CD4-positive, alpha-beta T cell (primary cell): ENCODE results near the gene LPCAT1. TPM values are rescaled to one million over a fixed set of nuclear protein-coding genes. Genes with fewer than 3 reads are reported as not detected.

ENCODE experiments used
- ATAC-seq: fragments of 200-7000 bp; cut with Tn5 transposase; one replicate; pipeline ENCODE4 v1.10.0; 2022; ENCODE audit warnings: mild to moderate bottlenecking; ENCODE audit not compliant: poor library complexity
- CTCF ChIA-PET: fragments of 350-600 bp; sonication (Branson Sonifier 250); formaldehyde crosslinking; loops from one replicate; lab custom pipeline; 2021; ENCODE audit warnings: antibody characterized with exemption, inconsistent platforms; lab: Charles Lee
- POLR2A ChIA-PET: fragments of 350-600 bp; sonication (Branson Sonifier 250); formaldehyde crosslinking; loops from one replicate; lab custom pipeline; 2021; ENCODE audit warnings: antibody characterized with exemption, inconsistent platforms; lab: Charles Lee
- DNase-seq, 14 experiments: peaks; one replicate each; pipeline ENCODE4 v3.0.0-alpha.2; 2013 to 2020; ENCODE audit warnings: mixed read lengths in 2 of 14
- H3K27ac ChIP-seq, 2 donors: one replicate each; pipeline versions ENCODE4 v1.5.1 to v1.7.0; 2013; ENCODE audit warnings: low read length in 2 of 2, low read depth in 1 of 2, mild to moderate bottlenecking in 1 of 2
- H3K27me3 ChIP-seq, 2 experiments: 1 replicate in 1 of 2; 2 replicates in 1 of 2; pipeline versions ENCODE4 v1.6.1 to v1.7.0; 2013; ENCODE audit warnings: low read length in 2 of 2, control low read depth in 1 of 2, mild to moderate bottlenecking in 1 of 2, moderate library complexity in 1 of 2; ENCODE audit not compliant: insufficient read depth in 2 of 2, control insufficient read depth in 1 of 2
- H3K36me3 ChIP-seq: one replicate; pipeline ENCODE4 v1.6.1; 2013; ENCODE audit warnings: low read length, control low read depth; ENCODE audit not compliant: insufficient read depth
- H3K4me1 ChIP-seq: one replicate; pipeline ENCODE4 v1.6.1; 2013; ENCODE audit warnings: low read length, control low read depth; ENCODE audit not compliant: insufficient read depth
- H3K4me3 ChIP-seq: one replicate; pipeline ENCODE4 v1.5.1; 2013; ENCODE audit warnings: mild to moderate bottlenecking, low read length, moderate library complexity
- H3K9me3 ChIP-seq, 2 experiments: 1 replicate in 1 of 2; 2 replicates in 1 of 2; pipeline versions ENCODE4 v1.6.1 to v1.7.0; 2013; ENCODE audit warnings: low read length in 2 of 2, mild to moderate bottlenecking in 2 of 2, control low read depth in 1 of 2, moderate library complexity in 1 of 2; ENCODE audit not compliant: control insufficient read depth in 1 of 2, insufficient read depth in 1 of 2
- H3K27ac Mint-ChIP-seq: one replicate; pipeline ENCODE4 v1.8.0; 2020; ENCODE audit warnings: mixed read lengths
- H3K27me3 Mint-ChIP-seq: one replicate; pipeline ENCODE4 v1.8.0; 2021; ENCODE audit warnings: mixed read lengths
- H3K36me3 Mint-ChIP-seq: one replicate; pipeline ENCODE4 v1.8.0; 2021; ENCODE audit warnings: low read depth, mixed read lengths
- H3K4me1 Mint-ChIP-seq: one replicate; pipeline ENCODE4 v1.8.0; 2021; ENCODE audit warnings: low read depth, mixed read lengths
- H3K4me3 Mint-ChIP-seq: one replicate; pipeline ENCODE4 v1.8.0; 2020; ENCODE audit warnings: mild to moderate bottlenecking, mixed read lengths
- H3K9me3 Mint-ChIP-seq: one replicate; pipeline ENCODE4 v1.8.0; 2020; ENCODE audit warnings: mixed read lengths
- CTCF ChIP-seq: fragments of 200-600 bp; IDR thresholded peaks from one replicate; pipeline ENCODE4 v1.8.0; 2022; ENCODE audit warnings: antibody characterized with exemption, mild to moderate bottlenecking
- intact Hi-C, 2 experiments: fragments of 100-400 bp; cut with DNase I in 1 of 2; cut with micrococcal nuclease in 1 of 2; formaldehyde crosslinking; loops; one replicate each; pipeline versions ENCODE4 v1.15.1 to v1.9.0; 2023 to 2025; cut with DNase I, micrococcal nuclease
- total RNA-seq, 174 experiments: library from RNA in 2 of 174; stranded (reverse) in 2 of 174; gene quantifications; one replicate each; pipeline ENCODE4 v1.2.3 and lab custom pipeline; 2021 to 2026

The LPCAT1 gene
- total RNA-seq, 2 experiments from 2014 or later = 20.4 to 21.2 TPM

- no peaks in the 10 kb centered on the region for H3K27me3 Mint-ChIP-seq
- no peak for TF ChIP-seq CTCF
- H3K4me1 Mint-ChIP-seq = no peaks in the 10 kb centered on the region
- ATAC-seq = no peak
- Histone ChIP-seq H3K27me3 (no peaks in the 10 kb centered on the region), H3K4me1 (no peaks in the 10 kb centered on the region), H3K36me3 (no peaks in the 10 kb centered on the region), H3K9me3 (peaks cover 0 to 11% of the 10 kb centered on the region in 2 experiments), H3K4me3 (no peak overlapping the region), H3K27ac (no peak overlapping the region)
- CTCF ChIA-PET = no interaction called here
- no peaks in the 10 kb centered on the region for H3K36me3 Mint-ChIP-seq
- no peaks in the 10 kb centered on the region for H3K9me3 Mint-ChIP-seq
- DNase-seq = peak in 1 of 14 experiments; percentile 4
- POLR2A ChIA-PET = no interaction called here
- no peak overlapping the region for H3K27ac Mint-ChIP-seq
- intact Hi-C loops = no loop called here
- no peak overlapping the region for H3K4me3 Mint-ChIP-seq
These were observed 19.0 kb upstream of the LPCAT1 start for GRCh38 chr5:1542781-1543180.

- Mint-ChIP-seq H3K4me3 (no peak overlapping the region), H3K4me1 (peaks cover 3% of the 10 kb centered on the region), H3K36me3 (no peaks in the 10 kb centered on the region), H3K9me3 (no peaks in the 10 kb centered on the region), H3K27me3 (no peaks in the 10 kb centered on the region), H3K27ac (no peak overlapping the region)
- intact Hi-C loops = no loop called here
- POLR2A ChIA-PET = no interaction called here
- no peak for TF ChIP-seq CTCF
- no peak overlapping the region for H3K27ac ChIP-seq
- ATAC-seq (no peak), DNase-seq (no peak)
- H3K36me3 ChIP-seq = no peaks in the 10 kb centered on the region
- peaks cover 4% of the 10 kb centered on the region for H3K4me1 ChIP-seq
- peaks cover 0 to 11% of the 10 kb centered on the region in 2 experiments for H3K9me3 ChIP-seq
- CTCF ChIA-PET = no interaction called here
- no peak overlapping the region for H3K4me3 ChIP-seq
- no peaks in the 10 kb centered on the region for H3K27me3 ChIP-seq
These were observed 18.1 kb upstream of the LPCAT1 start for GRCh38 chr5:1541702-1542400.

- ChIA-PET CTCF (no interaction called here), POLR2A (no interaction called here)
- H3K36me3 Mint-ChIP-seq = no peaks in the 10 kb centered on the region
- ATAC-seq (no peak), DNase-seq (peak in 1 of 14 experiments; percentile 29)
- intact Hi-C loops = no loop called here
- no peak for TF ChIP-seq CTCF
- H3K9me3 ChIP-seq = peaks cover 0 to 11% of the 10 kb centered on the region in 2 experiments
- no peaks in the 10 kb centered on the region for H3K27me3 ChIP-seq
- H3K4me1 ChIP-seq = peaks cover 10% of the 10 kb centered on the region
- H3K27ac Mint-ChIP-seq = peak overlapping the region; percentile 49
- no peaks in the 10 kb centered on the region for H3K36me3 ChIP-seq
- no peak overlapping the region for H3K27ac ChIP-seq
- H3K4me1 Mint-ChIP-seq = peaks cover 10% of the 10 kb centered on the region
- no peaks in the 10 kb centered on the region for H3K27me3 Mint-ChIP-seq
- no peak overlapping the region for H3K4me3 Mint-ChIP-seq
- H3K9me3 Mint-ChIP-seq = no peaks in the 10 kb centered on the region
- no peak overlapping the region for H3K4me3 ChIP-seq
These were observed 17.3 kb upstream of the LPCAT1 start for GRCh38 chr5:1540831-1541701.
